ENCODE results near the gene DDX1.

Gene DDX1

GRCh38 chr2:15638720-15639119, 47.1 kb downstream of the DDX1 start:
- POLR2A ChIA-PET: no interaction called here
- TF ChIP-seq FOXA1 (IDR thresholded peaks at IDR 0.05): no peak
- TF ChIP-seq NFRKB (IDR thresholded peaks at IDR 0.05): no peak
- DNase-seq (ENCODE audit: extremely low spot score): no peak
- CTCF ChIA-PET: no interaction called here

- ChIA-PET POLR2A (interaction anchor here (0.6 kb wide), 1 partner anchor 193 kb away, joined by 3 read pairs; no protein-coding TSS in a partner anchor), CTCF (no interaction called here)
- no peak for DNase-seq (ENCODE audit: extremely low spot score)
- no peak for TF ChIP-seq FOXA1 (IDR thresholded peaks at IDR 0.05)
- TF ChIP-seq FOXM1 (IDR thresholded peaks at IDR 0.05; ENCODE audit: borderline replicate concordance): no peak
- no peak for TF ChIP-seq ARNT (IDR thresholded peaks at IDR 0.05)
- TF ChIP-seq HDGF (IDR thresholded peaks at IDR 0.05; ENCODE audit: borderline replicate concordance): no peak
- no peak for TF ChIP-seq FOXK2 (IDR thresholded peaks at IDR 0.05)
- no peak for TF ChIP-seq SP1 (IDR thresholded peaks at IDR 0.05)
- TF ChIP-seq SUZ12 (IDR thresholded peaks at IDR 0.05): no peak
- TF ChIP-seq BHLHE40 (IDR thresholded peaks at IDR 0.05; ENCODE audit: borderline replicate concordance): no peak
- TF ChIP-seq ELF4 (IDR thresholded peaks at IDR 0.05): no peak
- TF ChIP-seq TARDBP (IDR thresholded peaks at IDR 0.05): no peak
- no peak for TF ChIP-seq PKNOX1 (IDR thresholded peaks at IDR 0.05)
- TF ChIP-seq L3MBTL2 (conservative IDR thresholded peaks at IDR 0.05): no peak
- TF ChIP-seq NFRKB (IDR thresholded peaks at IDR 0.05): no peak
- TF ChIP-seq ZNF384 (IDR thresholded peaks at IDR 0.05): no peak
- TF ChIP-seq LEF1 (IDR thresholded peaks at IDR 0.05; ENCODE audit: borderline replicate concordance): no peak
- TF ChIP-seq CTBP1 (IDR thresholded peaks at IDR 0.05; ENCODE audit: borderline replicate concordance): no peak
Observed at GRCh38 chr2:15639323-15640251, 47.9 kb downstream of the DDX1 start.

GRCh38 chr2:15640261-15640711, 48.6 kb downstream of the DDX1 start:
- TF ChIP-seq FOXM1 (IDR thresholded peaks at IDR 0.05; ENCODE audit: borderline replicate concordance) (no peak), SUZ12 (IDR thresholded peaks at IDR 0.05) (no peak), FOXK2 (IDR thresholded peaks at IDR 0.05) (no peak), ZNF384 (IDR thresholded peaks at IDR 0.05) (no peak), L3MBTL2 (conservative IDR thresholded peaks at IDR 0.05) (no peak), TARDBP (IDR thresholded peaks at IDR 0.05) (no peak), HDGF (IDR thresholded peaks at IDR 0.05; ENCODE audit: borderline replicate concordance) (no peak), CTBP1 (IDR thresholded peaks at IDR 0.05; ENCODE audit: borderline replicate concordance) (no peak), NFRKB (IDR thresholded peaks at IDR 0.05) (no peak), ELF4 (IDR thresholded peaks at IDR 0.05) (no peak), SP1 (IDR thresholded peaks at IDR 0.05) (no peak), PKNOX1 (IDR thresholded peaks at IDR 0.05) (no peak), LEF1 (IDR thresholded peaks at IDR 0.05; ENCODE audit: borderline replicate concordance) (no peak)
- ChIA-PET CTCF (no interaction called here), POLR2A (no interaction called here)
- no peak for DNase-seq (ENCODE audit: extremely low spot score)

GRCh38 chr2:15640784-15641183, 49.1 kb downstream of the DDX1 start:
- DNase-seq (ENCODE audit: extremely low spot score): no peak
- ChIA-PET POLR2A (no interaction called here), CTCF (no interaction called here)
- TF ChIP-seq PKNOX1 (IDR thresholded peaks at IDR 0.05) (no peak), FOXK2 (IDR thresholded peaks at IDR 0.05) (no peak), TARDBP (IDR thresholded peaks at IDR 0.05) (no peak), SP1 (IDR thresholded peaks at IDR 0.05) (no peak), L3MBTL2 (conservative IDR thresholded peaks at IDR 0.05) (no peak), SUZ12 (IDR thresholded peaks at IDR 0.05) (no peak), NFRKB (IDR thresholded peaks at IDR 0.05) (no peak), ZNF384 (IDR thresholded peaks at IDR 0.05) (no peak), ELF4 (IDR thresholded peaks at IDR 0.05) (no peak)

GRCh38 chr2:15641530-15641982, 49.9 kb downstream of the DDX1 start:
- POLR2A ChIA-PET: no interaction called here
- no peak for TF ChIP-seq BHLHE40 (IDR thresholded peaks at IDR 0.05; ENCODE audit: borderline replicate concordance)
- no peak for TF ChIP-seq LEF1 (IDR thresholded peaks at IDR 0.05; ENCODE audit: borderline replicate concordance)
- TF ChIP-seq SP1 (IDR thresholded peaks at IDR 0.05): no peak
- TF ChIP-seq HDGF (IDR thresholded peaks at IDR 0.05; ENCODE audit: borderline replicate concordance): no peak
- no peak for TF ChIP-seq ELF4 (IDR thresholded peaks at IDR 0.05)
- no peak for TF ChIP-seq CTBP1 (IDR thresholded peaks at IDR 0.05; ENCODE audit: borderline replicate concordance)
- no peak for TF ChIP-seq L3MBTL2 (conservative IDR thresholded peaks at IDR 0.05)
- no peak for TF ChIP-seq ARNT (IDR thresholded peaks at IDR 0.05)
- no peak for TF ChIP-seq TARDBP (IDR thresholded peaks at IDR 0.05)
- TF ChIP-seq PKNOX1 (IDR thresholded peaks at IDR 0.05): no peak
- TF ChIP-seq ZNF384 (IDR thresholded peaks at IDR 0.05): no peak
- no peak for TF ChIP-seq NFRKB (IDR thresholded peaks at IDR 0.05)
- TF ChIP-seq FOXA1 (IDR thresholded peaks at IDR 0.05): no peak
- no peak for TF ChIP-seq SUZ12 (IDR thresholded peaks at IDR 0.05)
- no peak for TF ChIP-seq FOXK2 (IDR thresholded peaks at IDR 0.05)
- no peak for DNase-seq (ENCODE audit: extremely low spot score)
- CTCF ChIA-PET: no interaction called here

Measured in HEK293T (cell line).